NCI-H146 treated with DMSO at 0.1 percent for 48 hours (cell line): ENCODE measurements around the gene COL28A1.
"Not testable (repeated sequence)": the region's sequence is repeated elsewhere in the genome, so short reads cannot be mapped to it uniquely, and the experiment has no call there.

ENCODE experiments used
- DNase-seq: peaks from one replicate; lab custom pipeline; 2025; ENCODE audit not compliant: unreplicated experiment; lab: John Stamatoyannopoulos, UW

COL28A1 gene

DNA sequence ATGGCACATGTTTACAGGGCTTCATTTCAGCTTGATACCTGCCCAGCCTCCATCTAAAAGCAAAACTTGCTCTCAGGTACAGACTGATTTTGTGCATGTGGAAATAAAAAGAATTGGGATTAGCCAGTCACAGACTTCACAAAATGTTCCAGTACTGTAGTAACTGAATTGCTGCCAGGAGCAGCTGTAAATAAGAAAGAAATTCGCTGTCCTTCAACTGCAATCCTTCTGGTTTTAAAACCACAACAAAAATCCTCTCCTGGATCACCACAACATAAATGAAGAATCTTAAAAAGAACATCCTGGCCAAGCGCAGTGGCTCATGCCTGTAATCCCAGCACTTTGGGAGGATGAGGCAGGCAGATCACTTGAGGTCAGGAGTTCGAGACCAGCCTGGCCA lies 27.1 kb upstream of the COL28A1 start:
- DNase-seq = no peak

DNA sequence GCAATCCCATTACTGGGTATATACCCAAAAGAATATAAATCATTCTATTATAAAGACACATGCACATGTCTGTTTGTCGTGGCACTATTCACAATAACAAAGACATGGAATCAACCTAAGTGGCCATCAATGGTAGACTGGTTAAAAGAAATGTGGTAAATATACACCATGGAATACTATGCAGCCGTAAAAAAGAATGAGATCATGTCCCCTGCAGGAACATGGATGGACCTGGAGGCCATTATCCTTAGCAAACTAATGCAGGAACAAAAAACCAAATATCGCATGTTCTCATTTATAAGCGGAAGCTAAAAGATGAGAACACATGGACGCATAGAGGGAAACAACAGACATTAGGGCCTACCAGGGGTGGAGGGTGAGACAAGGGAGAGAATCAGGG lies 25.9 kb upstream of the COL28A1 start:
- DNase-seq = not testable (repeated sequence)

DNA sequence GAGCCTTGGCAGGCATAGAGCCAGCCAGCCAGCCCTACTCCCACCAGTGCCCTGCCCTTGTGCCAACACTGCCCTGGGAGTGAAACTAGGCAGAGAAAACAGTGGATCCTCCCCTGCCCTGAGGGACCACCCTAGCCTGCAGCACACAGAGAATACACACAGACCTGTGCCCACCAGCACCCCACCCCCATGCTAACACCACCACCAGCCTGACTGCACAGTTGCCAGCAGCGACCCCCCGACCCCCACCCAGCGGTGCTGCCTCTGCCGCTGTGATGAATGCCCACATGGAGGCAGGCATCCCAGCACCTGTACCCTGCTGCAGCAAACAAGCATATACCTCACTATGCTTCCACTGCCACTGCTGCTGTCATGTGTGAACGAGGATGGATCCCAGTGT lies 21.6 kb upstream of the COL28A1 start:
- DNase-seq = no peak

DNA sequence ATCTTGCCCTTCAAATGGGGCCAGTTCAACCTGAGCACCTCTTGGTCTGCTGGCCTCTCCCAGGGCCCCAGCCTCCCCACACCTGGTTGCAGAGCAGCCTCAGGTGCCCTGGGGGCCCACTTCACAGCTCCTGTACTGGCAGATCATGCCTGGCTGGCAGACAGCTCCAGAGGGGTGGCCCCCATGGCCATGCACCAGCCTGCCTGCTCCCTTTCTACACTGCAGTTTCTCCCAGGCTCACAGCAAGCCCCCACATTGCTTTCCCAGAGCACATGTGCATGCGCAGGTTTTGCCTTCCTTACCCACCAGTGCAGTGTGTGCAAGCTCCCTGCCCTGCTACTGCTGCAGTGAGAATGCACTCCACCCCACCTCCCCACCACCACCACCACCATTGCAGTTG lies 21.2 kb upstream of the COL28A1 start:
- no peak for DNase-seq

DNA sequence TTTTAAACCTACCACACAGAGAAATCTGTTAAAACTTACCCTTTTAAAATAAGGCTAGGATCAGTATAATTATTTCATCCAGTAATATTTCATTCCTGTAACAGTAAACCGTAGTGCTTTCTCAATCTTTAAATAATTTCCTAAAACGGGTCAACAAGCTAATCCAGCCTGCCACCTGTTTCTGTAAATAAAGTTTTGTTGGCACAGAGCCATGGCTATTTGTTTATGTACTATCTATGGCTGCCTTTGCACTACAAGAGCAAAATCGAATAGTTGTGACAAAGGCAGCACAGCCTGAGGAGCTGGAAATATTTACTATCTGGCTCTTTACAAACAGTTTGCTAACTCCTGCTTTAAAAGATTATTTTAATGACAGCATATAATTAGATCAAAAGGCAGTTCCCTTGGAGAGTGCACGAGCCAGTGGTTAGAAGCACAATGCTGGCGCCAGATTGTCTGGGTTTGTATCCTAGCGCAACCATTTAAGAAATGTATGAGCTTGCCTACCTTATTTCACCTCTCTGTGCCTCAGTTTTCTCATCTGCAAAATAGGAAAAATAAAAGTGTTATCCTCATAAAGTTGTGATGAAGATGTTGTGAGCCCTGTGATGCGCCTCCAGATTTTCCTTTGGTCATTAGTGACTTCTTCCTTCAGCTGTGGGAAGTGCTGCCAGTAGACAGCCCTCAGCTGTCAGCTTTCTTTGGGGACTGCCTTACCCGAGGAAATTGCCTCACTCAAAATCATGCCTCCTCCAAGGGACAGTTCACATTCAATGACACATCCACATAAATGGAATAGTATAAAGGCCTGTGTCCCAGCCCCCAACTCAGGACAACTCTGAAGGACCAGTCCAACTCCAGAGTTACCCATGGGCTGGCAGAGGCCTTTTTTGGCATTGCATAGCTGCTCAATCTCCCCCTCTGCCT lies 19.2 kb upstream of the COL28A1 start:
- peak; percentile 71 for DNase-seq

DNA sequence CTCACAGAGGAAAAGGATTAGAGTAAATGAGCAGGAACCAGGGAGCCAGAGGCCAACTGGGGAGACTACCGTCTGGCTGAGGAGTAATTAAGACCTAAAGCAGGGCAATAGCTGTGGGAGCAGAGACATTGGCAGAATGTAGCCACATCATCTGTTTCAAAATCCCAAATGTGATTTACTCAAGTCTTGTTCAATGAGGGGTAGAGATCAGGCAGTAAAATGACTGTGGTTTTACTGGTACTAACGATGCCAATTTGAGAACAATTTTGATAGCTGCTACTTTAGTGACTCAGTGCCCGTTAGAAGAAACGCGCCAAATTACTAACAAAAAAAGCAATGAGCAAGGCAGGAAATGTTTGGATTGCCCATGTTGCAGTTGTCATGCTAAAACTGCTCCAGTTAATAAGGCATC lies 18.4 kb upstream of the COL28A1 start:
- no peak for DNase-seq

DNA sequence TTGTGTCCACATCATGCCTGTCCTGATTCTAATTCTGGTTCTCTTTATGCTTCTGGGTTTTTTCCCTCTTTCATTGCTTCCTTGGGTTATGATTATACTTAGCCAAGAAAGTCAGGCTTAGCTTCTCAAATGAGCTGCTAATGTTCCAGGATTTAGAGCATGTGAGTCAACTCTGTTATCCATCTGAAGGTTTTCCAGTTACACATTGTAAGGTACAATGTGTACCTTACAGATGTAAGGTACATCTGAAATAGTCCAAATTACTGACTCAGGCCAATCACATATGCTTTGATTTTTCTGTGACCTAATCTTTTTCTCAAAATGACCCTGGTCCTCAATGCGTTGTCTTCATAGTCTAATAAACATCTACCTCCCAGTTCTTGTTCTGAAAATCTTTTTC lies 17.7 kb upstream of the COL28A1 start:
- no peak for DNase-seq

DNA sequence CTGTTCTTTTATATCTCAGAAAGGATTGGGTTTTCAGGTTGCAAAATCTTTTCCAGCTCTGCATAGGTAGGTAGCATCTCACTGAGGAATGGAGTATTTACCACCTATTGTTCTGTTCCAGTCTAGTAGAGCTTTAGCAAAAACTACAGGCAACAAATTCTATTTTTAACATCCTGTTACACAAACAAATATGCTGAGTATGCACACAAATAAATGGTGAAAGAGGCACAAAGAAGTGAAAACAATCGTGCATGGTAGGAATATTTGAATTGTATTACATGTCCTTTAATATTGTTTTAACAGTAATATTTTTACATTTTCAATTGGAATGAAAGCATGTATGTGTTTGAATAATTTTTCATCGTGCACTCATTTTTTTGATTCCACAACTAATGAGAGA lies 16.5 kb upstream of the COL28A1 start:
- no peak for DNase-seq

DNA sequence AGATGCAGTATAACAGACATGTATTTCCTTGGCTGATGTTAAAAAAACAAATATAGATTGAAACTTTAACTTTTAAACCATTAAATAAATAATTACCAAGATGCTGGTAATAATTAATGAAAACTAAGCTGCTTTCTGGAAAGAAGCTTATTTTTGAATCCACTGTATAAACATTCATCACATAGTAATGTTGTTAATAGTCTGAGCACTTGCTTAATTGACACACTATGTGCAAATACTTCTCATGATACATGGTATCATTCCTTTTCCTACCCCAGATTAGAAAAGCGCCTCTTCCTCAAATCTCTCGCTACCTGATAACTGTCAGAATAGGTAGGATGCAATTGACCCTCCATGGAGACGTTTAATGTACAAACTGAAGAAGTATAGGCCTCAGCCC lies 15.0 kb upstream of the COL28A1 start:
- DNase-seq = no peak

DNA sequence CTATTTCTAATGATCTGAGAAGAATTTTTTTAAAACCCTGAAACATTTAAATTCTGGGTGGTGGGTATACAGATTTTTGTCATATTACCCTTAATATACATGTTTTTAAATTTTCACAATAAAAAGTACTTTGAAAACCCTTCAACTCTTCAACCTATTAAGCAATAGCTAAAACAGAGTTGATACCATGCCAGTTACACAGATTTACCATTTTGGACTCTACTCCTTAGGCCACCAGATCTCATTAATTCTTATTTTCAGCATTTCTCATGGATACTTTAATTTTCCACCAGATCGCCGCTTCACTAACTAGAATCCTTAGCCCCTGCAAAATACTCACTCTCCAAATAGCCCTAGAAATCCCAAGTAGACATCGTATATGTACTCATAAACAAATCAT lies 12.7 kb upstream of the COL28A1 start:
- no peak for DNase-seq

DNA sequence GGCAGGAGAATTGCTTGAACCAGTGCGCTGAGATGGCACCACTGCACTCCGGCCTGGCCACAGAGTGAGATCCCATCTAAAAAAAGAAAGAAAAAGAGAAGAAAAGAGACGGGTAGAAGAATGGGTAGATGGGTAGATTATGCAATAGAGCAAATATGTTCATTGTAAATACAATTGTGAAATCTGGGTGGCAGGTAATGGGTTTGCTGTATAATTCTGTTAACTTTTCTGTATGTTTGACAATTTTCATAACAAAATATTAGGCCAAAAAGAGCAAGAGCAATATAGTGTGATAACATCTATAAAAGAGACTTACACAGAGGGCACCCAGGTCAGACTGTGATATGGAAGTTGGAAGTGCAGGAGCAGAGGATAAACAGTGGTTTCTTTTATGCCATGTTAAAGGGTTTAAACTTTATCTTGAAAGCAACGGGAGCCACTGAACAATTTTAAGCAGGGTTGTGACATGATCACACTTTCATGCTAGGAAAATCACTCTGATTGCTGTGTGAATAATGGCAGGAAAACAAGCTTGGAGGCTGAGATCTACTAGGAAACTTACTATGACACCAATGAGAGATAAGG lies 6.7 kb upstream of the COL28A1 start:
- DNase-seq = no peak

DNA sequence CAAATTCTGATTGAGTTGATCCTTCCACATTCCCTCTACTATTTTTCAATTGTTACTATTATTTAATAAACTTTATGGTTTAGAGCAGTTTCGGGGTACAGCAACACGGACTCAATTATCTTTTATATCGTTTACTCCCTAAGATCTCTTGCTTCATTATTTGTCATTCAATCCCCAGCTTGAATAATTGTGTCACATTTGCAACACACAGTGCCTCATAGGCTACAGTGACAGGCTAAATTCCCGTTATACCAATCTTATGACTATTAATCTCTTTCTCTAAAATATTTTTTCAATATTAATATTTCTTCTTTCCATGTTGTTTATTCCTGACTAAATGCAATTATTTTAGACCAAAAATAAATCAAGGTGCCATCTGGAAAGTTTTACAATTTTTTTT lies 4.0 kb upstream of the COL28A1 start:
- DNase-seq = no peak

DNA sequence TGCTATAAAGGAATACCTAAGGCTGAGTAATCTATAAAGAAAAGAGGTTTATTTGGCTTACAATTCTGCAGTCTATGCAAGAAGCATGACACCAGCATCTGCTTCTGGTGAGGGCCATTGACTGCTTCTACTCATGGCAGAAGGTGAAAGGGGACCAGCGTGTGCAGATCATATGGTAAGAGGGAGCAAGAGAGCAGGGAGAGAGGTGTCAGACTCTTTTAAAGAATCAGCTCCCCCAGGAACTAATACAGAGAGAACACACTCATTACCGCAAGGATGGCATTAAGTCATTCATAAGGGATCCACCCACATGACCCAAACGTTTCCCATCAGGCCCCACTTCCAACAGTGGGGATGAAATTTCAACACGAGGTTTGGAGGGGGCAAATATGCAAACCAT lies 3.5 kb upstream of the COL28A1 start:
- DNase-seq = no peak

DNA sequence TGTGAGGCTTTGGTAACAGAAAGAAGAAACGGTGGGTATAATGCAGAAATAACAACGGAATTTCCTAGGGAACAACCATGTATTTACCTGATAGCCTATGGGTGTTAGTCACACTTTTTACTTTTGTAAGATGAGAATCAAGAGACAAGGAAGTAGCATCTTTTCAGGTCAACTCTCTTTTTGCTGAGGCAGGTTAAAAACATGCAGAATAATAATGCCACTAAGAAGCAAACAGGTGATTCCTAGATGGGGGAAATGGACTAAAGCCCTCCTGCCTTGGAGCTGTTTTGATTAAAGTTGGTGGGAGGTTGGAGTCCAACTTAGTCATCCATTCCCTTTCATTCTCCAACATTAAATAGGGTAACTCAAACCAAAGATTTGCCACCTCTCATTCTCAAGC lies 2.0 kb upstream of the COL28A1 start:
- no peak for DNase-seq

DNA sequence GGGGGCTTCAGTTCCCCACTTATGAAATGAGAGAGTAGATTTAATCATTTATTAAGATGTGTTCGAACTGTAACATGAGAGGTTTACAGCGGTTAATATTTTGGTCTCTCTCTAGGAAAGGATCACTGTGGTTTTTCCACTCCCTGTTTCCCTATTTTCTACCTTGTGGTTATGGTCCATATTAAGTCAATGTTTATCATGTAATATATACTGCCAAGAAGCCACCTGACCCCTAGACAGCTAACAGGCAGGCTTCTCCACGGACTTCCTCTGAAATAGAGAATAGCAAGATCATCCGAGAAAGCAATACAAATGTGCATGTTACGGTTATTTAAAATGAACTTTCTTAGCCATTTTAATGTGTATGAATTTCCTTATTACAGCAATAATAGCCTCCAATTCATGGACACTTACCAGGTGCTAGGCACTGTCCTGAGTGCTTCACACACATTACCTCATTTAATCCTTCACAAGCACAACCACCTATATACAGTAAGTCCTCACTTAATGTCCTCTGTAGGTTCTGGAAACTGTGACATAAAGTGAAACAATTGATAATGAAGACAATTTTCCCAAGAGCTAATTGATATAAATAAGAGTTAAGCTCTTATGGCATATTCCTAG lies 835 bp upstream of the COL28A1 start:
- no peak for DNase-seq

DNA sequence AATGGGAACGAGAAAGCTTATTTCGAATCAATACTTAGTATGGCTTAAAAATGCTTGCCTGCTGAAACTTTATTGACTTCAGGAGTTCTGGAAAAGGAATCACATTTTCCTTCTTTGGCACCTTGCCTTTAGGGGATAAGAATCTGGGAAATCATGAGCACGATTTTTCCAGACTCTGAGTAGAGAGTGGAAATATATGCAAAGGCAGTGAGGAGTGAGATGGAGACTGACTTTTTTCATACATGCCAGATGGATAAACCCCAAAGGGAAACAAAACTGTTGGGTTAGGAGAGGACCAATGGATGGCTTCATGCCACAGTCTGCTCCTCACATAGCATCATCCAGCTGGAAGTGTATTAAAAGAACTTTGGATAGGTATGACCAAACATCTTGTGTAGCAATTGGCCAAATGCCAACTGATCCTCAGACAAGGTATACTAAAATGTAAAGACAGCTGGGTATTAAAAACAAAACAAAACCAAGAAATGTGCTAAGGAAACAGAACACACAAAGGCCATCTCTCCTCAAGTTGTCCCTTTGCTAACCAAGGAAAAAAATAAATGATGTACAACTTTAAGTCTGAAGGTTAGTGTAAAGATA lies 1.7 kb downstream of the COL28A1 start:
- DNase-seq = no peak

DNA sequence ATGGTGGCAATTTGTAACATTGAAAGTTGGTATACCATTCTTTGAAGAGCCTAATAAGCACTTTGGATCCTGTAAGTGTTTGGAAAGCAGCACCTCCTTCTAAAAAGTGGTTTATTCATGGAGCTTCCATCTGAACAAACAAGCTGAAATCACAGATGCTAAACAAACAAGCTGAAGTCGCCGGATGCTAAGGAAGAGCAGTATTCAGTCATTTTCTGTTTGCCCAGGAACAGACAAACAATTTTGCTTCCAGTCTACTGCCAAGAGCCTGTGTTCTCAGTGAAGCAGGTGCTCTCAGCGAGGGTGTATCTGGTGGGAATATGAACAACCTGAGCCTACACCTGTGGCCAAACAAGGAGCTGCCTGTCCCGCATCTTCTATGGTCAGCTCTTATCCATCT lies 6.3 kb downstream of the COL28A1 start:
- DNase-seq = peak; percentile 73

DNA sequence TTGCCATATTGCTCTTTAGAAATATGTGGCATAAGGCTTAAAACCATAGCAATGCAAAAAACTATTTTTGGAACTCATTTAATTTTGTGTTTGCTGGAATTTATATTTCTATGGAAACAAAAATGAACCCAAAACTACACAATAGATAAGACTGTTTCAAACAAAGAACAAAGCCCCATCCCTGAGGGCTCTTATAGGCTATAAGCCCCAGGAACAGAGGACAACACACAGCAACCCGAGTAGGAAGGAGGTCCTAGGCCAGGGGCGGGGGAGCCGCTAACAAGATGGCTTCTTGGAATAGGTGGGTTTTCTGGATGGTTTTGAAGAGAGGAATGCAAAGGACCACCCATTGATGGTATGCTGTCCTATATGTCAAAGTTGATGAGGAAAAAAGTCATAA lies 8.6 kb downstream of the COL28A1 start:
- DNase-seq = no peak

DNA sequence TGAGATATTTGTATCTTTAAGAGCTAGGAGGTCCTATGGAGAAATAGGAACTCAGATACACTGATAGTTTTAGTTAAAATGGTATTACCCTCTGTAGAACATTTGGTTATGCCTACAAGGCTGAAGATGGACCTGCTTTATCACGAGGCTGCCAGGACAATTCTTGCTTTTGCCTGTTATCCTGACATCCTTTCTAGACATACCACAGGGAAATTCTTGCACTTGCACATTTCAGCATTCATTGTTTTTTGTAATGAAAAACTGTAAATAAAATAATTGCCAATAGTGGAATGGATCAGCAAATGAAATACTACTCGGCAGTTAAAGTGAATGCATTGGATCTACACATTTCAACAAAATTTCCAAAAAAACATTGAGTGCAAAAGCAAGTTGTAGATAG lies 9.7 kb downstream of the COL28A1 start:
- DNase-seq = no peak

DNA sequence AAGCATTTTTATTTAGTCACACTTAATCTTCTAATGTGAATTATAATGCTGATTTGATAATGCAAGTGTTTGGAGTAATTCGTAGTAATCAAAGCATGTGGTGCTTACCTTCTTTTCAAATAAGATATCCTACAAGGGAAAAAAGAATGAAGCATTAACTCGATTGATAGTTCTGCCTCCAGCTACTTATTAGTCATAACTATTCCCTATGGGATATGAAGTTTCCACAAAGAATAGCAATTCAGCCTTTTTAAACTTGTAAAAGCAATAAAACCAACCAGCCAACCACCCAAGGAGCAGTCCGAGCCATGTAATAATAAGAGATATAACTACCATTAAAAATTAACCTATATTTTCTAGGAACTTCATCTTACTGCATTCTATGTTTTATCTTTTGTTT lies 11.6 kb downstream of the COL28A1 start:
- no peak for DNase-seq

DNA sequence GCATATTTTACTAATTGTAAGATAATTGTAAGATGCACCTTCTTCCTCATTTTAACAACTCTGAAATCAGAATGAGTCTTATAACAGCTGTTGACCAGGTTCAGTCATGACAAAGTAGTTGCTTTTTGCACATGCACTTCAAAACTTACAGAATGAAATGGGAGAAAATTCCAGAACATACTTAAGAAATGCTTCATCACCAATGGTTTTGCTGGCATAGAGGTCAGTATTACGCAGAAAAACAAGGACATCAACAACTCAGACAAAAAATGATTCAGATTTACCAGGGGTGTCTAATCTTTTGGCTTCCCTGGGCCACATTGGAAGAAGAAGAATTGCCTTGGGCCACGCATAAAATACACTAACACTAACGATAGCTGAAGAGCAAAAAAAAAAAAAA lies 13.3 kb downstream of the COL28A1 start:
- DNase-seq = no peak

DNA sequence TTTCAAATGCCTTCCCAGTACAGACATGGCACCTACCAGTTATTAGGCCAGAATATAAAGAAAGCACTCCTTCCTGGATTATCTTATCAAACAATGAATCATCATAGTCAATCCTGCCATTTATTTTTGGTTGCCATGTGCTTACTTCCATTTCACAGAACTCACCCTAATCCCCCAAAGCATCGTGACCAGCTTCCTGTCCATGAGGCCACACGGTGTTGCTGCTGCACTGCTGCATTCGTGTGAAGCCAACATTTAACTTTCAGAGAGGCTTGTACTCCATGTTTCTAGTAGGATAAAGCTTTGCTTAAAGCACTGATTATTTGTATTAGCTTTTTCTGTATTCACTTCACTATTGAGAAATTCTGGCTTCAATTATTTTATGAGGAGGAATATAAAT lies 14.4 kb downstream of the COL28A1 start:
- peak; percentile 4 for DNase-seq
